Measurements from ENCODE around the gene CST9L. TPM values are rescaled to one million over a fixed set of nuclear protein-coding genes. Genes with fewer than 3 reads are reported as not detected.

Gene CST9L
- total and polyA plus RNA-seq, 2 donors (not counting 1 experiment from before 2014, with no cell fraction given), result not detected

- H4K20me1 ChIP-seq (ENCODE audit: control insufficient read depth, extremely low read depth, insufficient read depth, low read length), result no peaks in the 10 kb centered on the region
- no peak overlapping the region for H3K9ac ChIP-seq (ENCODE audit: insufficient read depth, low read length)
- H3K79me2 ChIP-seq (ENCODE audit: control insufficient read depth, insufficient read depth, low read length), result no peaks in the 10 kb centered on the region
- H3K4me3 ChIP-seq (replicated peaks in 1 of 4; ENCODE audit: control extremely low read depth in 1 of 4, insufficient read depth in 1 of 4, low read depth in 3 of 4, low read length in 4 of 4), result no peak overlapping the region
- H3K27me3 ChIP-seq (ENCODE audit: control insufficient read depth, insufficient read depth, low read length), result peaks cover 21% of the 10 kb centered on the region
- no peaks in the 10 kb centered on the region for H3K9me3 ChIP-seq (ENCODE audit: control insufficient read depth, insufficient read depth, low read depth, low read length)
- no peak for DNase-seq (ENCODE audit: low read depth in 2 of 2)
- H3K36me3 ChIP-seq (ENCODE audit: control insufficient read depth, insufficient read depth, low read length), result no peaks in the 10 kb centered on the region
- H3K4me2 ChIP-seq (ENCODE audit: extremely low read depth, insufficient read depth, low read length), result no peak overlapping the region
- TF ChIP-seq EZH2 (IDR thresholded peaks at IDR 0.05; ENCODE audit: low read length, missing control alignments) (no peak), CTCF (conservative IDR thresholded peaks at IDR 0.05 in 1 of 2, IDR thresholded peaks at IDR 0.05 in 1 of 2; ENCODE audit: low read depth in 1 of 2, low read length in 2 of 2) (no peak)
- H3K4me1 ChIP-seq (ENCODE audit: control insufficient read depth, extremely low read depth, insufficient read depth, low read length), result no peaks in the 10 kb centered on the region
- no peak overlapping the region for H3K27ac ChIP-seq (ENCODE audit: insufficient read depth, low read length)
- H2AFZ ChIP-seq (ENCODE audit: low read length), result no peak overlapping the region
Measured at GRCh38 chr20:23607497-23608245, 39.4 kb upstream of the CST9L start.

- Histone ChIP-seq H3K4me1 (ENCODE audit: control insufficient read depth, extremely low read depth, insufficient read depth, low read length) (no peaks in the 10 kb centered on the region), H3K9me3 (ENCODE audit: control insufficient read depth, insufficient read depth, low read depth, low read length) (no peaks in the 10 kb centered on the region), H3K36me3 (ENCODE audit: control insufficient read depth, insufficient read depth, low read length) (no peaks in the 10 kb centered on the region), H4K20me1 (ENCODE audit: control insufficient read depth, extremely low read depth, insufficient read depth, low read length) (no peaks in the 10 kb centered on the region), H3K27ac (ENCODE audit: insufficient read depth, low read length) (no peak overlapping the region), H3K9ac (ENCODE audit: insufficient read depth, low read length) (no peak overlapping the region), H3K27me3 (ENCODE audit: control insufficient read depth, insufficient read depth, low read length) (peaks cover 15% of the 10 kb centered on the region), H2AFZ (ENCODE audit: low read length) (peak overlapping the region; percentile 60), H3K4me2 (ENCODE audit: extremely low read depth, insufficient read depth, low read length) (no peak overlapping the region), H3K4me3 (replicated peaks in 1 of 4; ENCODE audit: control extremely low read depth in 1 of 4, insufficient read depth in 1 of 4, low read depth in 3 of 4, low read length in 4 of 4) (no peak overlapping the region), H3K79me2 (ENCODE audit: control insufficient read depth, insufficient read depth, low read length) (no peaks in the 10 kb centered on the region)
- peak; percentile 96 to 98 for TF ChIP-seq CTCF (conservative IDR thresholded peaks at IDR 0.05 in 1 of 2, IDR thresholded peaks at IDR 0.05 in 1 of 2; ENCODE audit: low read depth in 1 of 2, low read length in 2 of 2)
- no peak for TF ChIP-seq EZH2 (IDR thresholded peaks at IDR 0.05; ENCODE audit: low read length, missing control alignments)
- peak; percentile 50 to 75 for DNase-seq (ENCODE audit: low read depth in 2 of 2)
Measured at GRCh38 chr20:23606652-23607049, 38.4 kb upstream of the CST9L start.

GRCh38 chr20:23605867-23606651, 37.8 kb upstream of the CST9L start, which contains the start of gene CST9:
CST9 (minus strand) TSS chr20:23605917; CDS start chr20:23605864, 53 bp downstream.
- TF ChIP-seq CTCF (conservative IDR thresholded peaks at IDR 0.05 in 1 of 2, IDR thresholded peaks at IDR 0.05 in 1 of 2; ENCODE audit: low read depth in 1 of 2, low read length in 2 of 2) (no peak), EZH2 (IDR thresholded peaks at IDR 0.05; ENCODE audit: low read length, missing control alignments) (no peak)
- DNase-seq (ENCODE audit: low read depth in 2 of 2), result no peak

More at GRCh38 chr20:23605867-23606651, 37.8 kb upstream of the CST9L start, which contains the start of gene CST9:
- peaks cover 17% of the 10 kb centered on the region for H3K27me3 ChIP-seq (ENCODE audit: control insufficient read depth, insufficient read depth, low read length)
- no peak within 1 kb of the TSS for H3K4me3 ChIP-seq (replicated peaks in 1 of 4; ENCODE audit: control extremely low read depth in 1 of 4, insufficient read depth in 1 of 4, low read depth in 3 of 4, low read length in 4 of 4)
- no peaks in the 10 kb centered on the region for H3K9me3 ChIP-seq (ENCODE audit: control insufficient read depth, insufficient read depth, low read depth, low read length)
- no peak within 1 kb of the TSS for H3K27ac ChIP-seq (ENCODE audit: insufficient read depth, low read length)
- no peak within 1 kb of the TSS for H3K4me2 ChIP-seq (ENCODE audit: extremely low read depth, insufficient read depth, low read length)
- H4K20me1 ChIP-seq (ENCODE audit: control insufficient read depth, extremely low read depth, insufficient read depth, low read length), result no peaks in the 10 kb centered on the region
- no peaks in the 10 kb centered on the region for H3K36me3 ChIP-seq (ENCODE audit: control insufficient read depth, insufficient read depth, low read length)
- H3K9ac ChIP-seq (ENCODE audit: insufficient read depth, low read length), result no peak within 1 kb of the TSS
- H3K79me2 ChIP-seq (ENCODE audit: control insufficient read depth, insufficient read depth, low read length), result no peaks in the 10 kb centered on the region
- no peaks in the 10 kb centered on the region for H3K4me1 ChIP-seq (ENCODE audit: control insufficient read depth, extremely low read depth, insufficient read depth, low read length)
- H2AFZ ChIP-seq (ENCODE audit: low read length), result peak within 1 kb of the TSS; percentile 60
